Fibroblast of lung (primary cell): Measurements from ENCODE around the gene ANAPC2. TPM values are rescaled to one million over a fixed set of nuclear protein-coding genes. Genes with fewer than 3 reads are reported as not detected.
A peak's percentile ranks its signal among the peaks of the same experiment; 100 is the strongest.

Experiments
- DNase-seq, 2 donors: peaks; one replicate each; pipeline versions ENCODE4 v3.0.0 to v3.0.0-alpha.2; 2010; ENCODE audit warnings: low read depth in 2 of 2
- H2AFZ ChIP-seq: 2 replicates; pipeline ENCODE4 v1.5.1; 2012; ENCODE audit warnings: low read length, control low read depth, inconsistent platforms
- H3K27ac ChIP-seq: 2 replicates; pipeline ENCODE4 v1.5.1; 2011; ENCODE audit warnings: low read length, control low read depth; ENCODE audit not compliant: insufficient read depth
- H3K27me3 ChIP-seq: 2 replicates; pipeline ENCODE4 v1.5.1; 2011; ENCODE audit warnings: mild to moderate bottlenecking, low read length; ENCODE audit not compliant: control insufficient read depth, insufficient read depth
- H3K36me3 ChIP-seq: 2 replicates; pipeline ENCODE4 v1.5.1; 2011; ENCODE audit warnings: low read length; ENCODE audit not compliant: control insufficient read depth, insufficient read depth
- H3K4me1 ChIP-seq: 2 replicates; pipeline ENCODE4 v1.5.1; 2011; ENCODE audit warnings: low read length; ENCODE audit not compliant: control insufficient read depth, insufficient read depth; ENCODE audit errors: extremely low read depth
- H3K4me2 ChIP-seq: 2 replicates; pipeline ENCODE4 v1.5.1; 2011; ENCODE audit warnings: low read length, control low read depth; ENCODE audit not compliant: insufficient read depth; ENCODE audit errors: extremely low read depth
- H3K4me3 ChIP-seq, 4 experiments: fragments of 200-600 bp in 1 of 4; sonication (generic) in 1 of 4; replicated peaks in 1 of 4; 2 replicates each; pipeline ENCODE4 v1.5.1; 2011 to 2016; ENCODE audit warnings: low read length in 4 of 4, low read depth in 3 of 4, mild to moderate bottlenecking in 3 of 4, control low read depth in 2 of 4, inconsistent platforms in 1 of 4, mixed read lengths in 1 of 4; ENCODE audit not compliant: insufficient read depth in 1 of 4; ENCODE audit errors: control extremely low read depth in 1 of 4
- H3K79me2 ChIP-seq: 2 replicates; pipeline ENCODE4 v1.5.1; 2012; ENCODE audit warnings: mild to moderate bottlenecking, low read length, inconsistent platforms; ENCODE audit not compliant: control insufficient read depth, insufficient read depth
- H3K9ac ChIP-seq: 2 replicates; pipeline ENCODE4 v1.5.1; 2011; ENCODE audit warnings: mild to moderate bottlenecking, low read length, control low read depth; ENCODE audit not compliant: insufficient read depth
- H3K9me3 ChIP-seq: 2 replicates; pipeline ENCODE4 v1.5.1; 2012; ENCODE audit warnings: low read depth, low read length; ENCODE audit not compliant: control insufficient read depth, insufficient read depth
- H4K20me1 ChIP-seq: 2 replicates; pipeline ENCODE4 v1.5.1; 2011; ENCODE audit warnings: low read length; ENCODE audit not compliant: control insufficient read depth, insufficient read depth; ENCODE audit errors: extremely low read depth
- EZH2 ChIP-seq: IDR thresholded peaks from 2 replicates; pipeline ENCODE4 v1.5.1; 2012; ENCODE audit warnings: low read length, control low read depth, mild to moderate bottlenecking; ENCODE audit errors: missing control alignments
- polyA minus RNA-seq: library from RNA; depleted of rRNA, polyadenylated mRNA; stranded (reverse); fragments of >200 nt; gene quantifications from 2 replicates; pipeline ENCODE4 v1.2.3, GENCODE V29; 2011; ENCODE audit warnings: low replicate concordance
- polyA plus RNA-seq, 2 donors: library from polyadenylated mRNA; depleted of rRNA in 1 of 2; stranded (reverse) in 1 of 2; unstranded in 1 of 2; fragments of >200 nt; gene quantifications; 2 replicates each; pipeline ENCODE4 v1.2.1, GENCODE V29; 2011 to 2012; ENCODE audit warnings: missing spikeins in 1 of 2
- total RNA-seq: library from RNA; depleted of rRNA; stranded (reverse); fragments of >200 nt; gene quantifications from 2 replicates; pipeline ENCODE4 v1.2.1, GENCODE V29; 2014
- TF ChIP-seq, protein P1 (sequence below), 2 donors: IDR thresholded peaks in 1 of 2; conservative IDR thresholded peaks in 1 of 2; 1 replicate in 1 of 2; 2 replicates in 1 of 2; pipeline ENCODE4 v1.5.1; 2011 to 2012; ENCODE audit warnings: low read length in 2 of 2, control low read depth in 1 of 2, inconsistent platforms in 1 of 2, low read depth in 1 of 2, mild to moderate bottlenecking in 1 of 2

The ANAPC2 gene, protein sequence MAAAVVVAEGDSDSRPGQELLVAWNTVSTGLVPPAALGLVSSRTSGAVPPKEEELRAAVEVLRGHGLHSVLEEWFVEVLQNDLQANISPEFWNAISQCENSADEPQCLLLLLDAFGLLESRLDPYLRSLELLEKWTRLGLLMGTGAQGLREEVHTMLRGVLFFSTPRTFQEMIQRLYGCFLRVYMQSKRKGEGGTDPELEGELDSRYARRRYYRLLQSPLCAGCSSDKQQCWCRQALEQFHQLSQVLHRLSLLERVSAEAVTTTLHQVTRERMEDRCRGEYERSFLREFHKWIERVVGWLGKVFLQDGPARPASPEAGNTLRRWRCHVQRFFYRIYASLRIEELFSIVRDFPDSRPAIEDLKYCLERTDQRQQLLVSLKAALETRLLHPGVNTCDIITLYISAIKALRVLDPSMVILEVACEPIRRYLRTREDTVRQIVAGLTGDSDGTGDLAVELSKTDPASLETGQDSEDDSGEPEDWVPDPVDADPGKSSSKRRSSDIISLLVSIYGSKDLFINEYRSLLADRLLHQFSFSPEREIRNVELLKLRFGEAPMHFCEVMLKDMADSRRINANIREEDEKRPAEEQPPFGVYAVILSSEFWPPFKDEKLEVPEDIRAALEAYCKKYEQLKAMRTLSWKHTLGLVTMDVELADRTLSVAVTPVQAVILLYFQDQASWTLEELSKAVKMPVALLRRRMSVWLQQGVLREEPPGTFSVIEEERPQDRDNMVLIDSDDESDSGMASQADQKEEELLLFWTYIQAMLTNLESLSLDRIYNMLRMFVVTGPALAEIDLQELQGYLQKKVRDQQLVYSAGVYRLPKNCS
- 15.9 and 18.0 TPM in 2 replicates for total RNA-seq
- 9.1 and 12.3 TPM in 2 replicates for polyA plus RNA-seq
- 15.1 and 23.3 TPM in 2 replicates for polyA plus RNA-seq (2012)
- 22.1 and 29.7 TPM in 2 replicates for polyA minus RNA-seq

DNA sequence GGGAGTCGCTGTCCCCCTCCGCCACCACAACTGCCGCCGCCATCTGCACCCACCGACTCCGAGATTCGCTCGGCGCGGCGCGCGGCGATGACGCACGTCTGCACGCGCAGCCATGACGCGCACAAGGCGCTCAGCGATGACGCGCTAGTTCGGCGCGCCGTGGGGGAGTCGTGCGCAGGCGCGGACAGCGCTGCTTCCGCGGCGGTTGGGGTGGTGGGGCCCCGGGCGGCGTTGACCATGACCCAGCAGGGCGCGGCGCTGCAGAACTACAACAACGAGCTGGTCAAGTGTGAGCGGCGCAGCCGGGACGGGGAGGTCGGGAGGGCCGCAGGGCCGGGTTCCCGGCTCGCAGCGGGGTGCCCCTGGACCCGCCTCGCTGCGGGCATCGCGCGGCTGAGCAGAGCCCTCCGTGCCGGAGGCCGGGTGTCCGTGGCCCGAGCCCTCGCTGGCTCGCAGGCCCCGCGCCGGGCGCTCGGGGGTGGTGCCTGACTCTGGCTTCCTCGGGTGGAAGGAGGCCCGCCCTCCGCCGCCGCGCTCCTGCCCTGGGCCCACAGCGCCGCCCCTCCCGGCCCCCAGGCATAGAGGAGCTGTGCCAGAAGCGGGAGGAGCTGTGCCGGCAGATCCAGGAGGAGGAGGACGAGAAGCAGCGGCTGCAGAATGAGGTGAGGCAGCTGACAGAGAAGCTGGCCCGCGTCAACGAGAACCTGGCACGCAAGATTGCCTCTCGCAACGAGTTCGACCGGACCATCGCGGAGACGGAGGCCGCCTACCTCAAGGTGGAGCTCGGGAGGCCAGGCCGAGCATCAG, at the start of gene ANAPC2, which contains the start of gene SSNA1:
TSS of gene ANAPC2 (minus strand) at position 71 of the 807 bp plus-strand sequence. CDS start at position 43, 28 bp downstream.
TSS of gene SSNA1 (plus strand) at position 187 of the 807 bp plus-strand sequence. CDS start at position 238, 51 bp downstream.
- TF ChIP-seq EZH2 = no peak
- TF ChIP-seq, protein P1, sequence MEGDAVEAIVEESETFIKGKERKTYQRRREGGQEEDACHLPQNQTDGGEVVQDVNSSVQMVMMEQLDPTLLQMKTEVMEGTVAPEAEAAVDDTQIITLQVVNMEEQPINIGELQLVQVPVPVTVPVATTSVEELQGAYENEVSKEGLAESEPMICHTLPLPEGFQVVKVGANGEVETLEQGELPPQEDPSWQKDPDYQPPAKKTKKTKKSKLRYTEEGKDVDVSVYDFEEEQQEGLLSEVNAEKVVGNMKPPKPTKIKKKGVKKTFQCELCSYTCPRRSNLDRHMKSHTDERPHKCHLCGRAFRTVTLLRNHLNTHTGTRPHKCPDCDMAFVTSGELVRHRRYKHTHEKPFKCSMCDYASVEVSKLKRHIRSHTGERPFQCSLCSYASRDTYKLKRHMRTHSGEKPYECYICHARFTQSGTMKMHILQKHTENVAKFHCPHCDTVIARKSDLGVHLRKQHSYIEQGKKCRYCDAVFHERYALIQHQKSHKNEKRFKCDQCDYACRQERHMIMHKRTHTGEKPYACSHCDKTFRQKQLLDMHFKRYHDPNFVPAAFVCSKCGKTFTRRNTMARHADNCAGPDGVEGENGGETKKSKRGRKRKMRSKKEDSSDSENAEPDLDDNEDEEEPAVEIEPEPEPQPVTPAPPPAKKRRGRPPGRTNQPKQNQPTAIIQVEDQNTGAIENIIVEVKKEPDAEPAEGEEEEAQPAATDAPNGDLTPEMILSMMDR (conservative IDR thresholded peaks at IDR 0.05 in 1 of 2, IDR thresholded peaks at IDR 0.05 in 1 of 2; ENCODE audit: low read depth in 1 of 2, low read length in 2 of 2) = peak; percentile 49 to 50
- Histone ChIP-seq H3K79me2 (peaks cover 36% of the 10 kb centered on the region), H3K4me2 (peak within 1 kb of the TSS; percentile 92), H3K9ac (peak within 1 kb of the TSS; percentile 93), H3K27ac (peak within 1 kb of the TSS; percentile 92), H3K4me1 (peaks cover 19% of the 10 kb centered on the region), H3K4me3 (peak within 1 kb of the TSS; percentile 77 to 97 (median 96)), H4K20me1 (no peaks in the 10 kb centered on the region), H2AFZ (peak within 1 kb of the TSS; percentile 55), H3K36me3 (peaks cover 26% of the 10 kb centered on the region), H3K9me3 (no peaks in the 10 kb centered on the region), H3K27me3 (no peaks in the 10 kb centered on the region)
- DNase-seq = peak; percentile 87 to 95

DNA sequence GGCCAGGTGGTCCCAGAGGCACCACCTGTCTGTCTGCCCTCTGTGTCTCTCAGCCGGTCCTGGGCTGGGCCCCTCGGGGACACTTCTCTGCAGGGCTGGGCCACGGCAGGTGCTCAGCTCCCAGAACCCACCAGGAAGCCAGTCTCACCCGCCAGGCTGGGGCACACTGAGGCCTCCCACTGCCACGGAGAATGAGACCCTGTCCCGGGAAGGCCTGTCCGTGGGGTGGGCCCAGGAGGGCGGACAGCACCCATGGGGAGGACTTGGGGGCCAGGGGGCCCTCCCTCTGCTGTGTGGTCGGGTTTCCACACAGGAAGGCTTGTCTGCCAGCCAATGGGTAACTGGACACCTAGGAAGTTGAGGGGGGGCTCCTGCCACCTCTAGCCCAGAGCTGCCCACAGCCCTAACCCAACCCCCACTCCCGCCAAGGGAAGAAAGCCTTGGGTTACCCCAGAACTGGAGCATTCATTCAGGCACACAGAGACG, 48.6 kb upstream of the ANAPC2 start:
- Histone ChIP-seq H3K79me2 (peaks cover 18% of the 10 kb centered on the region), H2AFZ (no peak overlapping the region), H3K9ac (no peak overlapping the region), H3K36me3 (peaks cover 3% of the 10 kb centered on the region), H3K27me3 (no peaks in the 10 kb centered on the region), H3K4me3 (no peak overlapping the region), H3K4me2 (no peak overlapping the region), H3K27ac (no peak overlapping the region), H4K20me1 (no peaks in the 10 kb centered on the region), H3K4me1 (peaks cover 2% of the 10 kb centered on the region), H3K9me3 (no peaks in the 10 kb centered on the region)
- no peak for DNase-seq
- TF ChIP-seq, protein P1 (conservative IDR thresholded peaks at IDR 0.05 in 1 of 2, IDR thresholded peaks at IDR 0.05 in 1 of 2; ENCODE audit: low read depth in 1 of 2, low read length in 2 of 2) = no peak
- no peak for TF ChIP-seq EZH2
